ENCODE results near the gene AFG1L. TPM values are rescaled to one million over a fixed set of nuclear protein-coding genes. Genes with fewer than 3 reads are reported as not detected.

AFG1L gene
- total RNA-seq, 3 donors from 2014 or later = 8.4 to 11.7 (median 10.6) TPM

- no peaks in the 10 kb centered on the region for H3K9me3 ChIP-seq
- intact Hi-C loops (cut with DNase I, micrococcal nuclease) = no loop called here
These were observed 273.2 kb downstream of the AFG1L start for GRCh38 chr6:108568101-108568500.

DNA sequence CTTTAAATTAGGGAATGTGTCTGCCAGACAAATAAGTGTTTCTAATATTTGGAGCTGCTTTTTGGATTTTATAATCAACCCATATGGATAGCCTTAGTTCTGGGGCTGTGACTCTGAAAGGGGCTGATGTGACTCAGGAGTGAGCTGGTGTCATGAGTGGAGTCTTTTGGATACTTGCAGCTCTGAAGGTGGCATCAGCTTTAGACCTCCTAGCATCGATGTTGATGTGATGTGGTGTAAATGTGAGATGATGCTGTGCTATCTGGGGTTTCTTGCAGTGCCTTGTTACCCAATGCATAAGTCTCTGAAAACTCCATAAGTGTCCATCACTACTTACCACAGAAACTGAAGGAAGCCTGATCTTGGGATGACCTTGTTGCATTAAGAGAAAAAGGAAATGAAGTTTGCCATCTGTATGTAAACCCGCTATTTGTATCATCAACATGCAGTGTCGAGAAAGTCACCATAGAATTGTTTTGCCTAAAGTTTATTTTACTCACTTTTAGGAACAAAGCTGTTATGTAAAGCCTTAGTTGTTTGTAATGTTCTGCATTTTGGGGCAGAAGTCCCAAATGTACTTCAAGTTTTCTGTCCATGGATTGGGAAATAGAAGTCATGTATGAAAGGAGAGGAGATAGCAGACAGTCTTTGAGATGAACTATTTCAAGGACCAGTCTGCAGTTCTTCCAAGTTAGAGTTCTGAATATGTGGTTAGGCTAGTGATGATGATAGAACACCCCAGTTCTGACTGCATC is 273.9 kb downstream of the AFG1L start:
- intact Hi-C loops (cut with DNase I, micrococcal nuclease) = no loop called here
- Histone ChIP-seq H3K9me3 (no peaks in the 10 kb centered on the region), H3K4me1 (ENCODE audit: low read depth) (peaks cover 25% of the 10 kb centered on the region), H3K36me3 (ENCODE audit: low read depth) (no peaks in the 10 kb centered on the region), H3K4me3 (no peak overlapping the region)
- TF ChIP-seq, protein P1, sequence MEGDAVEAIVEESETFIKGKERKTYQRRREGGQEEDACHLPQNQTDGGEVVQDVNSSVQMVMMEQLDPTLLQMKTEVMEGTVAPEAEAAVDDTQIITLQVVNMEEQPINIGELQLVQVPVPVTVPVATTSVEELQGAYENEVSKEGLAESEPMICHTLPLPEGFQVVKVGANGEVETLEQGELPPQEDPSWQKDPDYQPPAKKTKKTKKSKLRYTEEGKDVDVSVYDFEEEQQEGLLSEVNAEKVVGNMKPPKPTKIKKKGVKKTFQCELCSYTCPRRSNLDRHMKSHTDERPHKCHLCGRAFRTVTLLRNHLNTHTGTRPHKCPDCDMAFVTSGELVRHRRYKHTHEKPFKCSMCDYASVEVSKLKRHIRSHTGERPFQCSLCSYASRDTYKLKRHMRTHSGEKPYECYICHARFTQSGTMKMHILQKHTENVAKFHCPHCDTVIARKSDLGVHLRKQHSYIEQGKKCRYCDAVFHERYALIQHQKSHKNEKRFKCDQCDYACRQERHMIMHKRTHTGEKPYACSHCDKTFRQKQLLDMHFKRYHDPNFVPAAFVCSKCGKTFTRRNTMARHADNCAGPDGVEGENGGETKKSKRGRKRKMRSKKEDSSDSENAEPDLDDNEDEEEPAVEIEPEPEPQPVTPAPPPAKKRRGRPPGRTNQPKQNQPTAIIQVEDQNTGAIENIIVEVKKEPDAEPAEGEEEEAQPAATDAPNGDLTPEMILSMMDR (IDR thresholded peaks at IDR 0.05) = no peak
- DNase-seq (no peak), ATAC-seq (no peak)

More at GRCh38 chr6:108568101-108568500, 273.2 kb downstream of the AFG1L start:
- H3K4me3 ChIP-seq = no peak overlapping the region
- TF ChIP-seq, protein P1 (IDR thresholded peaks at IDR 0.05) = no peak
- no peak for DNase-seq
- H3K36me3 ChIP-seq (ENCODE audit: low read depth) = no peaks in the 10 kb centered on the region
- no peak for ATAC-seq
- H3K4me1 ChIP-seq (ENCODE audit: low read depth) = peaks cover 25% of the 10 kb centered on the region

- H3K9me3 ChIP-seq = no peaks in the 10 kb centered on the region
- no peak overlapping the region for H3K4me3 ChIP-seq
- no peaks in the 10 kb centered on the region for H3K36me3 ChIP-seq (ENCODE audit: low read depth)
- H3K4me1 ChIP-seq (ENCODE audit: low read depth) = peaks cover 28% of the 10 kb centered on the region
- no peak for DNase-seq
- intact Hi-C loops (cut with DNase I, micrococcal nuclease) = no loop called here
- TF ChIP-seq, protein P1 (IDR thresholded peaks at IDR 0.05) = no peak
- no peak for ATAC-seq
These were observed 275.7 kb downstream of the AFG1L start for GRCh38 chr6:108570517-108570916.

DNA sequence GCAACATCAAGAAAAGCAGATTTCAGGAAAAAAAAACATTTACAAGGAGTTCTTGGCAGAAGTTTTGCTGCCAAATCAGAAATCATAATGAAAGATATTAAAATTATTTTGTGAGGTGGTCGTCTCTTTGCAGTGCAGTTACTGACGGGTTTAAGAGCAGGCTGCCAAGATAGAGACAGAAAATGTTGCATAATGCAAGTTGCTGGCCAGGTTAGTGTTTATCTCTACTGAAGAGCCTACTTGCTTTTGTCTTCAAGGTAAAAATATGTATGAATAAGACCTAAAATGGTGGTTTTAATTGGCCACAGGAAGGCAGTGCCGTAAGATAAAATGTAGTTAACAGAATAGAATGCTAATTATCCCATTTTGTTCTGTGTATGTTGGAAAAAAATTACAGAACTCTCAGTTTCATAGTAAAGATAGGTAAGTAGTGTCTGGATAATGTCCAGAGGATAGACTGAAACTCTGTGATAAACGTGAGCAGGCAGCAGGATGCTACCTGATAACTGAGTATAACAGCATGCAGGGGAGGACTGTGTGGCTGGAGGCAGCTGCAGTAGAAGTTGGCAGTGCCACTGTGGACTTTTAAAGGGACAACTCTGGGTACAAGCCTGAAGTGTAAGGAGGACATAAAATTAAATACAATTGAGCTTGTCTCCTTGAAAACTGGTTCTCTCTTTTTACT is 279.7 kb downstream of the AFG1L start:
- H3K4me1 ChIP-seq (ENCODE audit: low read depth) = peaks cover 12% of the 10 kb centered on the region
- no peak for DNase-seq
- H3K4me3 ChIP-seq = no peak overlapping the region
- intact Hi-C loops (cut with DNase I, micrococcal nuclease) = no loop called here
- H3K36me3 ChIP-seq (ENCODE audit: low read depth) = no peaks in the 10 kb centered on the region
- H3K9me3 ChIP-seq = no peaks in the 10 kb centered on the region
- TF ChIP-seq, protein P1 (IDR thresholded peaks at IDR 0.05) = no peak
- ATAC-seq = no peak

Other genes starting within 250 kb of the AFG1L start
- 10 to 100 TPM; 24.6 to 67.5 (median 32.1) TPM for gene OSTM1, start 220.3 kb upstream of the AFG1L start, total RNA-seq
- not detected for gene NR2E1, start 129.0 kb upstream of the AFG1L start, total RNA-seq
- 100 to 1,000 TPM in 2 of 3 donors, 10 to 100 TPM in 1; 97.8 to 139 (median 103) TPM for gene SNX3, start 34.0 kb upstream of the AFG1L start, total RNA-seq